ENCODE data around the gene FLNB. TPM values are rescaled to one million over a fixed set of nuclear protein-coding genes. Genes with fewer than 3 reads are reported as not detected.

FLNB gene
- total RNA-seq, 2 experiments from 2014 or later, result 39.7 to 42.1 TPM

DNA sequence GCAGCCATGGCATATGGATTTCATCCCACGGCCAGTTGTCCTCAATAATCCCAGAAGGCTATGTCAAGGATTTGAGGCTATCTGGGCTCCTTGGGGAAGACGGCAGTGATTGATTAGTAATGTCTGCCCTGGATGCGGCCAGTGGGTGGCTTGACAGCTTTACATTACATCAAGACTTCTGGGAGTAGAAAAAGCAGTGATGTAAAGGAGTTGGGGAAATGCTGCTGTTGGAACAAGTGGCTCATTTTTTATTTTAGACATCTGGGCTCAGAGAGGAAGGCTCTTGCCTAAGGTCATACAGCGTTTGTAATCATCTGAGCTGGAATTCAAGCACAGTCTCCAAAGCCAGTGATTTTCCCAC lies 94.1 kb downstream of the FLNB start:
- ATAC-seq (ENCODE audit: poor library complexity), result no peak

GRCh38 chr3:58102976-58103451 lies 94.8 kb downstream of the FLNB start:
- no peaks in the 10 kb centered on the region for H3K27me3 Mint-ChIP-seq
- no peaks in the 10 kb centered on the region for H3K9me3 ChIP-seq (ENCODE audit: control insufficient read depth in 1 of 2, insufficient read depth in 1 of 2, low read length in 2 of 2)
- ChIA-PET CTCF (no interaction called here), POLR2A (no interaction called here)
- H3K36me3 ChIP-seq (ENCODE audit: insufficient read depth, low read length), result peaks cover 73% of the 10 kb centered on the region
- peaks cover 93% of the 10 kb centered on the region for H3K36me3 Mint-ChIP-seq (ENCODE audit: low read depth)
- no peaks in the 10 kb centered on the region for H3K4me1 Mint-ChIP-seq (ENCODE audit: low read depth)
- H3K9me3 Mint-ChIP-seq, result no peaks in the 10 kb centered on the region
- H3K27me3 ChIP-seq (ENCODE audit: control insufficient read depth in 1 of 2, insufficient read depth in 2 of 2, low read length in 2 of 2), result no peaks in the 10 kb centered on the region
- intact Hi-C loops (cut with DNase I, micrococcal nuclease), result no loop called here
- no peak for DNase-seq
- TF ChIP-seq CTCF (IDR thresholded peaks at IDR 0.05), result no peak
- H3K4me1 ChIP-seq (ENCODE audit: insufficient read depth, low read length), result no peaks in the 10 kb centered on the region
- no peak for ATAC-seq (ENCODE audit: poor library complexity)
- no peak overlapping the region for H3K4me3 ChIP-seq (ENCODE audit: low read length)
- H3K27ac Mint-ChIP-seq, result no peak overlapping the region
- H3K27ac ChIP-seq (ENCODE audit: low read depth in 1 of 2, low read length in 2 of 2), result no peak overlapping the region
- H3K4me3 Mint-ChIP-seq, result no peak overlapping the region

More for the DNA sequence above, 94.1 kb downstream of the FLNB start:
- ChIA-PET POLR2A (no interaction called here), CTCF (no interaction called here)
- no peak overlapping the region for H3K27ac ChIP-seq (ENCODE audit: low read depth in 1 of 2, low read length in 2 of 2)
- TF ChIP-seq CTCF (IDR thresholded peaks at IDR 0.05), result no peak
- Mint-ChIP-seq H3K36me3 (ENCODE audit: low read depth) (peaks cover 93% of the 10 kb centered on the region), H3K27me3 (no peaks in the 10 kb centered on the region), H3K27ac (no peak overlapping the region), H3K4me1 (ENCODE audit: low read depth) (no peaks in the 10 kb centered on the region), H3K9me3 (no peaks in the 10 kb centered on the region), H3K4me3 (no peak overlapping the region)
- no peaks in the 10 kb centered on the region for H3K9me3 ChIP-seq (ENCODE audit: control insufficient read depth in 1 of 2, insufficient read depth in 1 of 2, low read length in 2 of 2)
- intact Hi-C loops (cut with DNase I, micrococcal nuclease), result no loop called here
- no peaks in the 10 kb centered on the region for H3K4me1 ChIP-seq (ENCODE audit: insufficient read depth, low read length)
- no peaks in the 10 kb centered on the region for H3K27me3 ChIP-seq (ENCODE audit: control insufficient read depth in 1 of 2, insufficient read depth in 2 of 2, low read length in 2 of 2)
- no peak for DNase-seq
- H3K36me3 ChIP-seq (ENCODE audit: insufficient read depth, low read length), result peaks cover 73% of the 10 kb centered on the region
- H3K4me3 ChIP-seq (ENCODE audit: low read length), result no peak overlapping the region

- no peaks in the 10 kb centered on the region for H3K27me3 Mint-ChIP-seq
- Histone ChIP-seq H3K4me1 (ENCODE audit: insufficient read depth, low read length) (no peaks in the 10 kb centered on the region), H3K36me3 (ENCODE audit: insufficient read depth, low read length) (peaks cover 65% of the 10 kb centered on the region), H3K4me3 (ENCODE audit: low read length) (no peak overlapping the region), H3K27ac (ENCODE audit: low read depth in 1 of 2, low read length in 2 of 2) (no peak overlapping the region), H3K27me3 (ENCODE audit: control insufficient read depth in 1 of 2, insufficient read depth in 2 of 2, low read length in 2 of 2) (no peaks in the 10 kb centered on the region), H3K9me3 (ENCODE audit: control insufficient read depth in 1 of 2, insufficient read depth in 1 of 2, low read length in 2 of 2) (no peaks in the 10 kb centered on the region)
- ChIA-PET POLR2A (no interaction called here), CTCF (interaction anchor here (0.9 kb wide), 1 partner anchor 61 kb away, joined by 4 read pairs; no protein-coding TSS in a partner anchor)
- no peak for DNase-seq
- no peak overlapping the region for H3K27ac Mint-ChIP-seq
- TF ChIP-seq CTCF (IDR thresholded peaks at IDR 0.05), result no peak
- H3K9me3 Mint-ChIP-seq, result no peaks in the 10 kb centered on the region
- peaks cover 96% of the 10 kb centered on the region for H3K36me3 Mint-ChIP-seq (ENCODE audit: low read depth)
- intact Hi-C loops (cut with DNase I, micrococcal nuclease), result no loop called here
- no peaks in the 10 kb centered on the region for H3K4me1 Mint-ChIP-seq (ENCODE audit: low read depth)
- H3K4me3 Mint-ChIP-seq, result no peak overlapping the region
- ATAC-seq (ENCODE audit: poor library complexity), result no peak
Observed at GRCh38 chr3:58104151-58104550, 95.9 kb downstream of the FLNB start.
